SU-DHL-6 (cell line): ENCODE data around the gene IL17RE.

Experiments used
- EZH2phosphoT487 ChIP-seq: fragments of 200-600 bp; sonication (generic), shearing (Covaris generic); conservative IDR thresholded peaks from 2 replicates; pipeline ENCODE4 v1.6.1; 2018; ENCODE audit warnings: mild to moderate bottlenecking, antibody characterized with exemption, low read length, moderate library complexity, mixed read lengths
- TF ChIP-seq, protein P1 (sequence below): fragments of 200-600 bp; sonication (generic); IDR thresholded peaks from one replicate; pipeline ENCODE4 v1.5.1; 2017; ENCODE audit warnings: antibody characterized with exemption, mild to moderate bottlenecking, low read length, moderate library complexity; ENCODE audit not compliant: insufficient read depth, poor library complexity, severe bottlenecking

DNA sequence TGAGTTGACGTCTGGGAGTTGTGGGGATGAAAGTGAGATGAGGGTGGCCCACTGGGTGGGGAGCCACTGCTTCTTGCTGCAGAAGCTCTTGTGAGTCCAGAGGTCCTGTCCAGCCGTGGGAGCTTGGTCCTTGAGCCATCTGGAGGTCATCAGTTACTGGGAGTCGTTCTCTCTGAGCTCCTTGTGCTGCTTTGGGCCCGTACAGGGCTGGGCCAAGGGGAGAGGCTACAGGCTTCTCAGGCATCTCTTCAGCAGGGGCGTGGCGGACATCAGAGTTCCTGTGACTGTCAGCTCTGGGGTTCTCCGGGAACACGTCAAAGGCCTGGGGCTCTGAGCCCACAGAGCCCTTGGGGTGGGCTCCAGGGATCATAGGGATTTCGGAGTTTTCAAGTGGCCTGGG is 47.0 kb downstream of the IL17RE start:
- TF ChIP-seq, protein P1, sequence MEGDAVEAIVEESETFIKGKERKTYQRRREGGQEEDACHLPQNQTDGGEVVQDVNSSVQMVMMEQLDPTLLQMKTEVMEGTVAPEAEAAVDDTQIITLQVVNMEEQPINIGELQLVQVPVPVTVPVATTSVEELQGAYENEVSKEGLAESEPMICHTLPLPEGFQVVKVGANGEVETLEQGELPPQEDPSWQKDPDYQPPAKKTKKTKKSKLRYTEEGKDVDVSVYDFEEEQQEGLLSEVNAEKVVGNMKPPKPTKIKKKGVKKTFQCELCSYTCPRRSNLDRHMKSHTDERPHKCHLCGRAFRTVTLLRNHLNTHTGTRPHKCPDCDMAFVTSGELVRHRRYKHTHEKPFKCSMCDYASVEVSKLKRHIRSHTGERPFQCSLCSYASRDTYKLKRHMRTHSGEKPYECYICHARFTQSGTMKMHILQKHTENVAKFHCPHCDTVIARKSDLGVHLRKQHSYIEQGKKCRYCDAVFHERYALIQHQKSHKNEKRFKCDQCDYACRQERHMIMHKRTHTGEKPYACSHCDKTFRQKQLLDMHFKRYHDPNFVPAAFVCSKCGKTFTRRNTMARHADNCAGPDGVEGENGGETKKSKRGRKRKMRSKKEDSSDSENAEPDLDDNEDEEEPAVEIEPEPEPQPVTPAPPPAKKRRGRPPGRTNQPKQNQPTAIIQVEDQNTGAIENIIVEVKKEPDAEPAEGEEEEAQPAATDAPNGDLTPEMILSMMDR = no peak
- TF ChIP-seq EZH2phosphoT487 = no peak
